Putamen (tissue), 1 donor: ENCODE results near the gene RBM19.

Experiments used
- DNase-seq: peaks from one replicate; pipeline ENCODE4 v3.0.0-alpha.2; 2016; ENCODE audit warnings: low spot score

Gene RBM19

DNA sequence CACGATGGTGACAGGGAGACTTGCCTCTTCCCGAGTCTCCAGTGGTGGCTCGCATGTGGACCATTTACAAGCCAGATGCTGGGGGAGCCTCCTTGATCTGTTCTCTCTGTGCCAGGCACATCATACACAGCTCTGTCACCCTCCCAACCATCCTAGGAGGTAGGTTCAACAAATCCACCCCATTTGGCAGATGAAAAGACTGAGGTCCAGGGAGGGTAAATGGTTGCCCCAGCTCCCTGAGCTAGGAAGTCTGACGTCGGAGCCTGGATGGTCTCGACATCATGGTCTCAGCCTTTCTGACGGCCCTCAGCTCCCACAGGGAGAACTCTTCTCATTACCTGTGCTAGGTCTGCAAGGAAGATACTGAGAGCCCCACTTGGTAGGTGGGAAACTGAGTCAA lies 189.6 kb downstream of the RBM19 start:
- DNase-seq: no peak

DNA sequence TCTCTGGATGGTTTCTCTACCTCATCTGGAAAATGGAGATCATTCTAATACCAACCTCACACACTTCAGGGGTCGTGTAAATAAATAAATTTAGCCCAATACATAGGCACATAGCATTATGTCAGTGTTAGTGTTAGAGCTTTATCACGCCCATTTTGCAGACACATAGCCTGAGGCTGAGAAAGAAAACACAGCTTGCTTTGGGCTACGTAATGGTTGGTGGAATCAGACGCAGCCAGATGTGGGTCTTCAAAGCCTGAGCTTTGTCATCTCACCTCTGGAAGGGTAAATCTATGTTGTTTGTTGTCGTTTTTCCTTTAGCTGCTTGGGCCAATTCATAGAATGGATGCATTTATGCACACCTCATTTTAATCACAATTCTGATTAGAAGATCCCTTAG lies 191.6 kb downstream of the RBM19 start:
- no peak for DNase-seq

DNA sequence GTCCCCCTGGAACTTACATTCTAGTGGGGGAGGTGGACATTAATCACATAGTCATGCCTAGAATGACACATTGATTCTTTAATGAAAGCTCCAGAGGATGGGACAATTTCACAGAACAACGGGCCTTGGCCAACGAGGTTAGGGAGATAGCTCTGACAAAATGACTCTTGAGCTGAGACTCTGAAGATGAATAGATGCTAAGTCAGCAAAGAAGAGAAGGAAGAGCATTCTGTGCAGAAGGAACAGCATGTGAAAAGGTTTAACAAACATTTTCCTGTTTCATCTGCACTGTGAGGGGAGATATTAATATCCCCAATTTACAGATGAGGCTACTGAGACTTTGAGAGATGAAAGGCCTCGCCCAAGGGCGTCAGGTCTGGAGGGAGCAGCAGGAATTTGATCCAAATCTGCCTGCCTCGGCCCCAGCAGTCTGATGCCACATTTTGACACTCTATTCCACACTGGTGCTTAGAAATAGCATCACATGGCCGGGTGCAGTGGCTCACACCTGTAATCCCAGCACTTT lies 193.6 kb downstream of the RBM19 start:
- DNase-seq: no peak

DNA sequence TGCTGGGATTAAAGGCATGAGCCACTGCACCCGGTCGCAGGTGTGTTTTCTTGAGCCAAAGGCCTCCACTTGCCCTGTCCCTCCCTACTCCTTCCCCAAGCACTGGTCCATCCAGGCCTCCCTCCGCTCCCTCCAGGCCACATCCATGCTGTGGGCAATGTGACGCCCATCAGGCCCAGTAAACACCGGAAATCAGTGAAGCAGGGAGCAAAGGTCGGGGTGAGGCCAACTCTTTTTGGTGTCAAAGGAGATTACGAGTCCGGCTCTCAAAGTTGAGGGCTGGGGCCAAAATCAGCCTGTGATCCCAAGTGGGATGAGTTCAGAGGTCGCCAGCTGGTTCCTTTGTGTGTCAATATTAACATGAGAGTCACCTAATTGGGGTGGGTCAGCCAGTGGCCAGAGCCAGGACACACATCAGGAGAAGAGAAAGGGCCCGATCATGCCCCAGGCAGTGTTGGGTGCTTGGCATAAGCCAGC lies 195.7 kb downstream of the RBM19 start:
- DNase-seq: no peak

DNA sequence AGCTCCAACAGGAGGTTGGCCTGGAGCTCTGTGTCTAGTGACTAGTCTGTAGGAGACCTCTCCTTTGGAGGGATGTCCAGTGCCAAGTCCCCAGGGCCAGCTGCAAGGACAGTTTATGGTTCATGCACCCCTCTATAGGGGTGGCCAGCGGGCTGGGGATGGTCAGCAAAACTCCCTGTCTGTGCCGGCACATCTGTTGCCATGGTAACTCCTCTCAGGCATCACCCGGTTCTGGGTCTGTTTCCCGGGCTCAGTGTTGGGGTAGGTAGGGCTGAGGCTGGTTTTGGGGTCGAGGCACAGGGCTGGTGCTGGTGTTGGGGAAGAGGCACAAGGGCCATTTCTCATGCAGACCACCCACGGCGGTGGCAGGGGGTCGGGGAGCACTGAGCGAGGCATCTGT lies 196.8 kb downstream of the RBM19 start:
- no peak for DNase-seq

DNA sequence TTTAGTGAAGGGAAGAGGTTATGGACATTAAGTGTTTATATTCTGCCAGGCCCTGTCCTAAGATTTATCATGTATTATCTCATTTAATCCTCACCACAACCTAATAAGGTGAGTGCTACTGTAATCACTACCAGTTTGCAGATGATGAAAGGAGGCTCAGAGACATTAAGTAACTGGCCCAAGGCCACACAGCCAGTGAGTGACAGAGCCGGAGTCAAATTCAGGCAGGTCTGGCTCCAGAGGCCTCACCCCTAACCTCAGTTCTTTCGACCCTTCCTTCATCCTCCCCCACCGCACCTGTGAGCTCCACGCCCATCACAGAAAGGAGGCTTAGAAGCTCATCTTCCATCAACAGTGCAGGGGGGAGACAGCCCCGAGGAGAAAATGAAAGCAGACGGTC lies 197.3 kb downstream of the RBM19 start:
- DNase-seq: no peak

DNA sequence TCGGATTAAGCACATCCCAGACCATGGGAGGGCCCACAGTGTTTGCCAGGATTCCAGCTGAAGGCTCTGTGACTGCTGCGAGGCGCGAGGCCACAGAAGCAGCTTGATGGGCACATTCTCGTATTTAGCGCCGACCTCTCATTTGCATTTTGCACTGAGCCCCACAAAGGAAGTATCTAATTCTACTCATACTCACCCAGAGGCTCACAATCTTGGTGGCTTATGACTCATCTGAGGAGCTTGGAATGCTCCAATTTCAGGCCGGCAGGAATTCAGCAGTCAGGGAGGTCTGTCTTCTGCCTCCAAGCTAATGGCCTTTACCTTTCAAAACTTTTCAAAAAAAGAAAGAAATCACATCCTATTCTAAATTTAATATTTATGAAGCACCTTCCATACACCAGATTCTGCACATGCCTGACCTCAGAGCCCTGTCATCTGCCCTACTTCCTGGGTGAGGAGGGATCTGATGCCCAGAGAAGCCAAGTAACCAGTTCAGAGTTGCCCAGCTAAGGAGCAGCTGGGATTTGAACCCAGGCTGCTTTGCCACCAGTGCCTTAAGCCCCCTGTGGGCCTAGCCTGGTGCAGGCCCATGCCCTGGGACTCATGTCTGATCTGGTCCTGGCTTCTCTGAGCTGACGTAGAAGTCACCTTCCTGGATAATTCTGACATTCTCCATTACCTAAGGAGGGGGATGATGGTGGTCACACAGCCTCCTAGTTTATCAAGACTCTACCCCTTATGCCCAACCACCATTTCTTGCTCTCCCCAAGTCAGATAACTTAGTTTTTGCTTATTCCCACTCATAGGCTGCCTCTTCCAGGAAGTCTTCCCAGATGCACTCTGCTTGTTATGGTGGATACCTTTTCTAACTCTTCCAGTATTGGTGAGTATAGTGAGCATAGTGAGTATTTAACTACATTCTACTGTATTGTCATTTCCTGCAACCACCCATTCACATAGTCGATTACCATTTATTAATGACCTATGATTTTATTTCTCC lies 198.9 kb downstream of the RBM19 start:
- peak; percentile 18 for DNase-seq
